Fibroblast of lung (primary cell): ENCODE measurements around the gene C1orf198. TPM values are rescaled to one million over a fixed set of nuclear protein-coding genes. Genes with fewer than 3 reads are reported as not detected.

Source experiments
- DNase-seq, 2 donors: peaks; one replicate each; pipeline versions ENCODE4 v3.0.0 to v3.0.0-alpha.2; 2010; ENCODE audit warnings: low read depth in 2 of 2
- H2AFZ ChIP-seq: 2 replicates; pipeline ENCODE4 v1.5.1; 2012; ENCODE audit warnings: low read length, control low read depth, inconsistent platforms
- H3K27ac ChIP-seq: 2 replicates; pipeline ENCODE4 v1.5.1; 2011; ENCODE audit warnings: low read length, control low read depth; ENCODE audit not compliant: insufficient read depth
- H3K27me3 ChIP-seq: 2 replicates; pipeline ENCODE4 v1.5.1; 2011; ENCODE audit warnings: mild to moderate bottlenecking, low read length; ENCODE audit not compliant: control insufficient read depth, insufficient read depth
- H3K36me3 ChIP-seq: 2 replicates; pipeline ENCODE4 v1.5.1; 2011; ENCODE audit warnings: low read length; ENCODE audit not compliant: control insufficient read depth, insufficient read depth
- H3K4me1 ChIP-seq: 2 replicates; pipeline ENCODE4 v1.5.1; 2011; ENCODE audit warnings: low read length; ENCODE audit not compliant: control insufficient read depth, insufficient read depth; ENCODE audit errors: extremely low read depth
- H3K4me2 ChIP-seq: 2 replicates; pipeline ENCODE4 v1.5.1; 2011; ENCODE audit warnings: low read length, control low read depth; ENCODE audit not compliant: insufficient read depth; ENCODE audit errors: extremely low read depth
- H3K4me3 ChIP-seq, 4 experiments: fragments of 200-600 bp in 1 of 4; sonication (generic) in 1 of 4; replicated peaks in 1 of 4; 2 replicates each; pipeline ENCODE4 v1.5.1; 2011 to 2016; ENCODE audit warnings: low read length in 4 of 4, low read depth in 3 of 4, mild to moderate bottlenecking in 3 of 4, control low read depth in 2 of 4, inconsistent platforms in 1 of 4, mixed read lengths in 1 of 4; ENCODE audit not compliant: insufficient read depth in 1 of 4; ENCODE audit errors: control extremely low read depth in 1 of 4
- H3K79me2 ChIP-seq: 2 replicates; pipeline ENCODE4 v1.5.1; 2012; ENCODE audit warnings: mild to moderate bottlenecking, low read length, inconsistent platforms; ENCODE audit not compliant: control insufficient read depth, insufficient read depth
- H3K9ac ChIP-seq: 2 replicates; pipeline ENCODE4 v1.5.1; 2011; ENCODE audit warnings: mild to moderate bottlenecking, low read length, control low read depth; ENCODE audit not compliant: insufficient read depth
- H3K9me3 ChIP-seq: 2 replicates; pipeline ENCODE4 v1.5.1; 2012; ENCODE audit warnings: low read depth, low read length; ENCODE audit not compliant: control insufficient read depth, insufficient read depth
- H4K20me1 ChIP-seq: 2 replicates; pipeline ENCODE4 v1.5.1; 2011; ENCODE audit warnings: low read length; ENCODE audit not compliant: control insufficient read depth, insufficient read depth; ENCODE audit errors: extremely low read depth
- EZH2 ChIP-seq: IDR thresholded peaks from 2 replicates; pipeline ENCODE4 v1.5.1; 2012; ENCODE audit warnings: low read length, control low read depth, mild to moderate bottlenecking; ENCODE audit errors: missing control alignments
- polyA plus RNA-seq, 2 donors: library from polyadenylated mRNA; depleted of rRNA in 1 of 2; stranded (reverse) in 1 of 2; unstranded in 1 of 2; fragments of >200 nt; gene quantifications; 2 replicates each; pipeline ENCODE4 v1.2.1, GENCODE V29; 2011 to 2012; ENCODE audit warnings: missing spikeins in 1 of 2
- total RNA-seq: library from RNA; depleted of rRNA; stranded (reverse); fragments of >200 nt; gene quantifications from 2 replicates; pipeline ENCODE4 v1.2.1, GENCODE V29; 2014
- TF ChIP-seq, protein P1 (sequence below), 2 donors: IDR thresholded peaks in 1 of 2; conservative IDR thresholded peaks in 1 of 2; 1 replicate in 1 of 2; 2 replicates in 1 of 2; pipeline ENCODE4 v1.5.1; 2011 to 2012; ENCODE audit warnings: low read length in 2 of 2, control low read depth in 1 of 2, inconsistent platforms in 1 of 2, low read depth in 1 of 2, mild to moderate bottlenecking in 1 of 2

Gene C1orf198
- total and polyA plus RNA-seq, 2 donors (not counting 1 experiment from before 2014, with no cell fraction given) = 57.8 to 215 TPM

DNA sequence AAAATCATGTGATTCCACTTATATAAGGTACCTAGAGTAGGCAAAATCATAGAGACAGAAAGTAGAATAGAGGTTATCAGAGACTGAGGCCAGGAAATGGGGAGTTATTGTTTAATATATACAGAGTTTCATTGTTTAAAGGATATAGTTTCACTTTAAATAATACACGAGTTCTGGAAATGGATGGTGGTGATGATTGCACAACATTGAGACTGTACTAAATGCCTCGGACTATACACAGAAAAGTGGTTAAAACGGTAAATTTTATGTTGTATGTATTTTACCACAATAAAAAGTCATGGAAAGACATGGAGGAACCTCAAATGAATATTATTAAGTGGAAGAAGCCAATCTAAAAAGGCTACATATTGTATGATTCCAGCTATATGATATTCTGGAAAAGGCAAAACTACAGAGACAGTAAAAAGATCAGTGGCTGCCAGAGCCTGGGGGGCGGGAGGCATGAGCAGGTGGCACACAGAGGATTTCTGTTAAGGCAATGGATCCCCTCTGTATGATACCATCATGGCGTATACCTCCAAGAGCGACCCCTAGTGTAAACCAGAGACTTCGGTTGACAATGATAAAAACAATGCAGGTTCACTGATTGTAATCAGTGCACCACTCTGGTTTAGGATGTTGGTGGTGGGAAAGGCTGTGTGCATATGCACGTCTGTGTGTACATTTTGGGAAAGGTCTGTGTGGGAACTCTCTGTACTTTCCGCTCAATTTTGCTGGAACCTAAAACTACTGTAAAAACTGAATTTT, 7.5 kb downstream of the C1orf198 start:
- Histone ChIP-seq H3K36me3 (peaks cover 7% of the 10 kb centered on the region), H3K4me1 (peaks cover 42% of the 10 kb centered on the region), H3K4me2 (no peak overlapping the region), H3K9me3 (no peaks in the 10 kb centered on the region), H3K27me3 (no peaks in the 10 kb centered on the region), H3K4me3 (no peak overlapping the region), H2AFZ (no peak overlapping the region), H3K9ac (no peak overlapping the region), H4K20me1 (no peaks in the 10 kb centered on the region), H3K79me2 (peaks cover 68% of the 10 kb centered on the region), H3K27ac (no peak overlapping the region)
- no peak for DNase-seq
- TF ChIP-seq, protein P1, sequence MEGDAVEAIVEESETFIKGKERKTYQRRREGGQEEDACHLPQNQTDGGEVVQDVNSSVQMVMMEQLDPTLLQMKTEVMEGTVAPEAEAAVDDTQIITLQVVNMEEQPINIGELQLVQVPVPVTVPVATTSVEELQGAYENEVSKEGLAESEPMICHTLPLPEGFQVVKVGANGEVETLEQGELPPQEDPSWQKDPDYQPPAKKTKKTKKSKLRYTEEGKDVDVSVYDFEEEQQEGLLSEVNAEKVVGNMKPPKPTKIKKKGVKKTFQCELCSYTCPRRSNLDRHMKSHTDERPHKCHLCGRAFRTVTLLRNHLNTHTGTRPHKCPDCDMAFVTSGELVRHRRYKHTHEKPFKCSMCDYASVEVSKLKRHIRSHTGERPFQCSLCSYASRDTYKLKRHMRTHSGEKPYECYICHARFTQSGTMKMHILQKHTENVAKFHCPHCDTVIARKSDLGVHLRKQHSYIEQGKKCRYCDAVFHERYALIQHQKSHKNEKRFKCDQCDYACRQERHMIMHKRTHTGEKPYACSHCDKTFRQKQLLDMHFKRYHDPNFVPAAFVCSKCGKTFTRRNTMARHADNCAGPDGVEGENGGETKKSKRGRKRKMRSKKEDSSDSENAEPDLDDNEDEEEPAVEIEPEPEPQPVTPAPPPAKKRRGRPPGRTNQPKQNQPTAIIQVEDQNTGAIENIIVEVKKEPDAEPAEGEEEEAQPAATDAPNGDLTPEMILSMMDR (conservative IDR thresholded peaks at IDR 0.05 in 1 of 2, IDR thresholded peaks at IDR 0.05 in 1 of 2; ENCODE audit: low read depth in 1 of 2, low read length in 2 of 2) = no peak
- no peak for TF ChIP-seq EZH2

- Histone ChIP-seq H3K9me3 (no peaks in the 10 kb centered on the region), H4K20me1 (no peaks in the 10 kb centered on the region), H3K27me3 (no peaks in the 10 kb centered on the region), H3K9ac (peak overlapping the region; percentile 25), H3K36me3 (no peaks in the 10 kb centered on the region), H3K4me2 (peak overlapping the region; percentile 11), H3K27ac (peak overlapping the region; percentile 66), H3K4me1 (peaks cover 39% of the 10 kb centered on the region), H2AFZ (no peak overlapping the region), H3K79me2 (peaks cover 53% of the 10 kb centered on the region), H3K4me3 (no peak overlapping the region)
- peak; percentile 90 to 94 for DNase-seq
- TF ChIP-seq, protein P1 (conservative IDR thresholded peaks at IDR 0.05 in 1 of 2, IDR thresholded peaks at IDR 0.05 in 1 of 2; ENCODE audit: low read depth in 1 of 2, low read length in 2 of 2) = no peak
- no peak for TF ChIP-seq EZH2
Observed at GRCh38 chr1:230858918-230859729, 9.2 kb downstream of the C1orf198 start.

- H3K4me3 ChIP-seq = no peak overlapping the region
- no peak overlapping the region for H2AFZ ChIP-seq
- H3K36me3 ChIP-seq = no peaks in the 10 kb centered on the region
- H3K27ac ChIP-seq = peak overlapping the region; percentile 65
- no peak for DNase-seq
- H3K4me1 ChIP-seq = peaks cover 38% of the 10 kb centered on the region
- H3K4me2 ChIP-seq = peak overlapping the region; percentile 19
- TF ChIP-seq, protein P1 (conservative IDR thresholded peaks at IDR 0.05 in 1 of 2, IDR thresholded peaks at IDR 0.05 in 1 of 2; ENCODE audit: low read depth in 1 of 2, low read length in 2 of 2) = no peak
- TF ChIP-seq EZH2 = no peak
- no peaks in the 10 kb centered on the region for H4K20me1 ChIP-seq
- H3K9ac ChIP-seq = peak overlapping the region; percentile 13
- H3K79me2 ChIP-seq = peaks cover 49% of the 10 kb centered on the region
- H3K27me3 ChIP-seq = no peaks in the 10 kb centered on the region
- H3K9me3 ChIP-seq = no peaks in the 10 kb centered on the region
Observed at GRCh38 chr1:230858236-230858820, 10.0 kb downstream of the C1orf198 start.
